ENCODE measurements around the gene MAP3K5. TPM values are rescaled to one million over a fixed set of nuclear protein-coding genes. Genes with fewer than 3 reads are reported as not detected.

Gene MAP3K5
- total RNA-seq, 4 donors from 2014 or later, result 26.9 to 64.5 (median 34.0) TPM

- Histone ChIP-seq H3K4me3 (no peak overlapping the region), H3K27me3 (no peaks in the 10 kb centered on the region), H3K27ac (no peak overlapping the region), H3K4me1 (peaks cover 0 to 13% (median 2%) of the 10 kb centered on the region in 4 donors), H3K9me3 (no peaks in the 10 kb centered on the region), H3K36me3 (no peaks in the 10 kb centered on the region)
- no peak for DNase-seq (ENCODE audit: low spot score in 2 of 2)
- 31 to 40% methylated on average over 3 of the region's 3 CpGs for WGBS, 2 donors
- TF ChIP-seq POLR2A (IDR thresholded peaks at IDR 0.05) (no peak), EP300 (IDR thresholded peaks at IDR 0.05) (peak in 1 of 2 donors; percentile 23), CTCF (IDR thresholded peaks at IDR 0.05) (no peak)
Measured at GRCh38 chr6:136669299-136669699, 123.0 kb downstream of the MAP3K5 start.

GRCh38 chr6:136668571-136668970, 123.7 kb downstream of the MAP3K5 start:
- H3K27ac ChIP-seq, result peak overlapping the region in 1 of 4 donors; percentile 16
- no peaks in the 10 kb centered on the region for H3K36me3 ChIP-seq
- no peaks in the 10 kb centered on the region for H3K9me3 ChIP-seq
- H3K4me1 ChIP-seq, result peaks cover 0 to 13% (median 2%) of the 10 kb centered on the region in 4 donors
- 68 to 78% methylated on average over 3 of the region's 3 CpGs for WGBS, 2 donors
- DNase-seq (ENCODE audit: low spot score in 2 of 2), result no peak
- H3K27me3 ChIP-seq, result no peaks in the 10 kb centered on the region
- H3K4me3 ChIP-seq, result no peak overlapping the region
- TF ChIP-seq POLR2A (IDR thresholded peaks at IDR 0.05), result no peak
- no peak for TF ChIP-seq EP300 (IDR thresholded peaks at IDR 0.05)
- no peak for TF ChIP-seq CTCF (IDR thresholded peaks at IDR 0.05)

- WGBS, 2 donors, result 93 to 97% methylated on average over 1 of the region's 1 CpG
- H3K4me1 ChIP-seq, result peaks cover 0 to 13% (median 2%) of the 10 kb centered on the region in 4 donors
- H3K4me3 ChIP-seq, result no peak overlapping the region
- no peaks in the 10 kb centered on the region for H3K9me3 ChIP-seq
- H3K36me3 ChIP-seq, result no peaks in the 10 kb centered on the region
- H3K27ac ChIP-seq, result no peak overlapping the region
- H3K27me3 ChIP-seq, result no peaks in the 10 kb centered on the region
- DNase-seq (ENCODE audit: low spot score in 2 of 2), result no peak
- TF ChIP-seq POLR2A (IDR thresholded peaks at IDR 0.05), result no peak
- TF ChIP-seq EP300 (IDR thresholded peaks at IDR 0.05), result no peak
- TF ChIP-seq CTCF (IDR thresholded peaks at IDR 0.05), result no peak
Measured at GRCh38 chr6:136666041-136666440, 126.2 kb downstream of the MAP3K5 start.

- 70 to 71% methylated on average over 3 of the region's 3 CpGs for WGBS, 2 donors
- no peaks in the 10 kb centered on the region for H3K36me3 ChIP-seq
- H3K4me3 ChIP-seq, result no peak overlapping the region
- no peak for TF ChIP-seq CTCF (IDR thresholded peaks at IDR 0.05)
- no peak for TF ChIP-seq EP300 (IDR thresholded peaks at IDR 0.05)
- TF ChIP-seq POLR2A (IDR thresholded peaks at IDR 0.05), result no peak
- H3K4me1 ChIP-seq, result no peaks in the 10 kb centered on the region
- DNase-seq (ENCODE audit: low spot score in 2 of 2), result no peak
- no peaks in the 10 kb centered on the region for H3K9me3 ChIP-seq
- no peaks in the 10 kb centered on the region for H3K27me3 ChIP-seq
- H3K27ac ChIP-seq, result no peak overlapping the region
Measured at GRCh38 chr6:136662347-136663237, 129.7 kb downstream of the MAP3K5 start.

GRCh38 chr6:136660727-136661126, 131.6 kb downstream of the MAP3K5 start:
- Histone ChIP-seq H3K27ac (no peak overlapping the region), H3K4me3 (no peak overlapping the region), H3K27me3 (no peaks in the 10 kb centered on the region), H3K4me1 (no peaks in the 10 kb centered on the region), H3K9me3 (no peaks in the 10 kb centered on the region), H3K36me3 (no peaks in the 10 kb centered on the region)
- no peak for DNase-seq (ENCODE audit: low spot score in 2 of 2)
- TF ChIP-seq EP300 (IDR thresholded peaks at IDR 0.05) (no peak), POLR2A (IDR thresholded peaks at IDR 0.05) (no peak), CTCF (IDR thresholded peaks at IDR 0.05) (no peak)
- WGBS, 2 donors, result 89 to 94% methylated on average over 1 of the region's 1 CpG
